Osteocyte (in vitro differentiated cells): ENCODE results near the gene FAM163A. TPM values are rescaled to one million over a fixed set of nuclear protein-coding genes. Genes with fewer than 3 reads are reported as not detected.
"Not testable (repeated sequence)": the region's sequence is repeated elsewhere in the genome, so short reads cannot be mapped to it uniquely, and the experiment has no call there.

Source experiments
- DNase-seq: peaks from one replicate; pipeline ENCODE4 v3.0.0; 2021; ENCODE audit warnings: mixed read lengths; ENCODE audit not compliant: unreplicated experiment; ENCODE audit errors: extremely low spot score
- H3K27ac Mint-ChIP-seq: one replicate; pipeline ENCODE4 v1.8.0; 2021; ENCODE audit warnings: mild to moderate bottlenecking, mixed read lengths; ENCODE audit not compliant: unreplicated experiment
- H3K27me3 Mint-ChIP-seq: one replicate; pipeline ENCODE4 v1.8.0; 2021; ENCODE audit warnings: mixed read lengths; ENCODE audit not compliant: unreplicated experiment
- H3K36me3 Mint-ChIP-seq: one replicate; pipeline ENCODE4 v1.8.0; 2021; ENCODE audit warnings: mixed read lengths; ENCODE audit not compliant: unreplicated experiment
- H3K4me1 Mint-ChIP-seq: one replicate; pipeline ENCODE4 v1.8.0; 2021; ENCODE audit warnings: mixed read lengths; ENCODE audit not compliant: unreplicated experiment
- H3K4me3 Mint-ChIP-seq: one replicate; pipeline ENCODE4 v1.8.0; 2021; ENCODE audit warnings: mild to moderate bottlenecking, moderate library complexity, mixed read lengths; ENCODE audit not compliant: unreplicated experiment
- H3K9me3 Mint-ChIP-seq: one replicate; pipeline ENCODE4 v1.8.0; 2021; ENCODE audit warnings: mixed read lengths; ENCODE audit not compliant: unreplicated experiment
- CTCF ChIP-seq: fragments of 200-600 bp; sonication (generic); IDR thresholded peaks from 2 replicates; pipeline ENCODE4 v1.5.0; 2021; ENCODE audit warnings: antibody characterized with exemption, mild to moderate bottlenecking, moderate library complexity
- total RNA-seq: library from RNA; stranded (reverse); gene quantifications from 2 replicates; pipeline ENCODE4 v1.2.1, GENCODE V29; 2021

Gene FAM163A
- total RNA-seq, 1 donor from 2014 or later = not detected

GRCh38 chr1:179828554-179829110, 85.5 kb downstream of the FAM163A start:
- peak; percentile 77 for DNase-seq
- Mint-ChIP-seq H3K9me3 (no peaks in the 10 kb centered on the region), H3K27me3 (no peaks in the 10 kb centered on the region), H3K4me1 (no peaks in the 10 kb centered on the region), H3K36me3 (no peaks in the 10 kb centered on the region), H3K4me3 (no peak overlapping the region), H3K27ac (no peak overlapping the region)
- TF ChIP-seq CTCF = no peak

DNA sequence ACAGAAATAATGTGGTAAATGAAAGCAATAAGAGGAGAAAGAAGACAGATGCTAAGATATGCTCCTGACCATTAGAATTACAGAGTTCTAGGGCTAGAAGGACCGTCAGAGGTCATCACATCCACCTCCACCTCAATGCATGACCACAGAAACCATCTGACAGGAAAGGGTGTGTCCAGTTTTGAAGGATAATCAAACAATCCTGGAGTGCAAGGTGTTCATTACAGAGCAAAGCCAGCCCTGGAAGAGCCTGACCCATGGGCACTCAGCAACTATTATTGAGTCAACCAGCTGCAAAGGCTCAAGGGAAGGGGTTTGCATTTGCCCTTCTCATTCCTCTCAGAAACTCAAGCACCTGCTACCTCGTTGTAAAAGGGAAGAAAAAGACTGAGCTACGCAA, 88.1 kb downstream of the FAM163A start:
- Mint-ChIP-seq H3K27me3 (no peaks in the 10 kb centered on the region), H3K4me3 (no peak overlapping the region), H3K36me3 (peaks cover 5% of the 10 kb centered on the region), H3K9me3 (no peaks in the 10 kb centered on the region), H3K27ac (no peak overlapping the region), H3K4me1 (no peaks in the 10 kb centered on the region)
- no peak for TF ChIP-seq CTCF
- no peak for DNase-seq

DNA sequence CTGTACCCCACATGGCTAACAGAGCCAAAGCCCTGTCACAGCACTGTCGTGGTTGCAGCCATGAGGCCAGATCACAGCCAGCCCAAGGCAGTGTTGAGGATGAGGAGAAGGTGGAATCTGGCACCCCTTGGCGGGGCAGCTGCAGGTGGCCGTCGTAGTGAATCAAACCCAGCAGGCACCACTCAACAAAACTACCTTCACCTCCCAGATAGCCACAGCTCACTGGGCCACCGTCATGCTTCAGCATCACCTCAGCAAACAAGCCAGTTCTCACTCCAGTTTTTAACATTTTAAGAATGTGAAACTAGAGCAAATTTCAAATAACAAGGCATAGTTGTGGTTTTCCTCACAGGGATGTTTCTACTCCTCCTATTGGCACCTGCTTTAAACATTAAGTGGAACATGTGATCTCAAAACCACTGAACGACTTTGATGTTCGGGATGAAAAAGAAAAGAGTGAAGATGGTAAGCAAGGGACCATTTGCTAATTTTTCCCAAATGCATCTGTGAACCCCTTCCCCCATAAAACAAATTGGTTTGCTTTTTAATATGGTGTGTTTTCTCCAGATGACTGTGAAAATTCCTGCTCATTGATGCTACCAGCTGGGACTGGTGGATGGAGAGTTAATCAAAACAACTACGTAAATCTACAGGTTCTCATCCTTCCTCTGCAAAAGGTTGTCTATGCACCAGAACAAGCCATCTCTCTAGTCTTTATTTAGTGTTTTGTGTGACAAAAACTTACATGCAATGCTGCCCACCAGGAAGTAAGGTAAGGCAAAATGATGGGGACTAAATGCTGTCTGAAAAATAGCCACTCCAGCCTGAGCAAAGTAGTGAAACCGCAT, 89.0 kb downstream of the FAM163A start:
- H3K27me3 Mint-ChIP-seq = no peaks in the 10 kb centered on the region
- H3K4me3 Mint-ChIP-seq = no peak overlapping the region
- no peaks in the 10 kb centered on the region for H3K4me1 Mint-ChIP-seq
- H3K9me3 Mint-ChIP-seq = no peaks in the 10 kb centered on the region
- TF ChIP-seq CTCF = no peak
- H3K36me3 Mint-ChIP-seq = peaks cover 5% of the 10 kb centered on the region
- no peak overlapping the region for H3K27ac Mint-ChIP-seq
- peak; percentile 76 for DNase-seq

DNA sequence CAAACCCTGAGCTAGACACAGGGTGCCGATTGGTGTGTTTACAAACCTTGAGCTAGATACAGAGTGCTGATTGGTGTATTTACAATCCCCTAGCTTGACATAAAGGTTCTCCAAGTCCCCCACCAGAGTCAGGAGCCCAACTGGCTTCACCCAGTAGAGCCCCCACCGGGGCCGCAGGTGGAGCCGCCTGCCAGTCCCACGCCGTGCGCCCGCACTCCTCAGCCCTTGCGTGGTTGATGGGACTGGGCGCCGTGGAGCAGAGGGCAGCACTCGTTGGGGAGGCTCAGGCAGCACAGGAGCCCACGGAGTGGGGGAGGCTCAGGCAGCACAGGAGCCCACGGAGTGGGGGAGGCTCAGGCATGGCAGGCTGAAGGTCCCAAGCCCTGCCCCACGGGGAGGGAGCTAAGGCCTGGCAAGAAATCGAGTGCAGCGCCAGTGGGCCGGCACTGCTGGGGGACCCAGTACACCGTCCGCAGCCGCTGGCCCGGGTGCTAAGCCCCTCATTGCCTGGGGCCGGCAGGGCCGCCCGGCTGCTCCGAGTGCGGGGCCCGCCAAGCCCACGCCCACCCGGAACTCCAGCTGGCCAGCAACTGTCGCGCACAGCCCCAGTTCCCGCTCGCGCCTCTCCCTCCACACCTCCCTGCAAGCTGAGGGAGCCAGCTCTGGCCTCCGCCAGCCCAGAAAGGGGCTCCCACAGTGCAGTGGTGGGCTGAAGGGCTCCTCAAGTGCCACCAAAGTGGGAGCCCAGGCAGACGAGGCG, 93.8 kb downstream of the FAM163A start:
- H3K9me3 Mint-ChIP-seq, H3K27me3 Mint-ChIP-seq: not testable (repeated sequence)

DNA sequence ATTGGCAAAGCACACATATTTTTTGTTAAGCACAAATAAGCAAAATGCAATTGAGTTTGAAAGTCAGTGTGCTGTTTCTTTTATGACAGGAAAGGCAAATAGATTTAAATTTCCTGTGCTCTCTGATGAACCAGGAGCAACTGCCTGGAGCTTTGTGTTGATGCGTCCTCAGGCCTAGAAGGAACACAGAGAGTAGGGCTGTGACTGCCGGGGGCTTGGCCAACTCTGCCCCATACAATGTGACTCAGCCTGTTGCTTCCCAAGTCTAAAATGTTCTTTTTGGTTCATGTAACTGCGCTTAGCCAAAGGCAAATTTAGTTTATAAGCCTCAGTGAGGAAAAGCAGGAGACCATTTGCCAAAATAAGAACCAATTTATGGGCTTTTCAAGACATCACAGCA, 97.0 kb downstream of the FAM163A start:
- no peaks in the 10 kb centered on the region for H3K27me3 Mint-ChIP-seq
- no peaks in the 10 kb centered on the region for H3K9me3 Mint-ChIP-seq
- H3K4me3 Mint-ChIP-seq = no peak overlapping the region
- H3K36me3 Mint-ChIP-seq = peaks cover 17% of the 10 kb centered on the region
- no peak for DNase-seq
- no peak overlapping the region for H3K27ac Mint-ChIP-seq
- H3K4me1 Mint-ChIP-seq = no peaks in the 10 kb centered on the region
- no peak for TF ChIP-seq CTCF

More for the DNA sequence above, 93.8 kb downstream of the FAM163A start:
- not testable (repeated sequence) for H3K4me1 Mint-ChIP-seq, H3K27ac Mint-ChIP-seq, H3K36me3 Mint-ChIP-seq, H3K4me3 Mint-ChIP-seq, DNase-seq
